BJ (cell line): ENCODE data around the gene KIF13A. TPM values are rescaled to one million over a fixed set of nuclear protein-coding genes. Genes with fewer than 3 reads are reported as not detected.

Source experiments
- CTCF ChIA-PET: fragments of 350-600 bp; formaldehyde crosslinking; extraction: SDS; loops from one replicate; lab custom pipeline; 2021; ENCODE audit warnings: antibody characterized with exemption, inconsistent platforms; lab: Yijun Ruan, JAX
- POLR2A ChIA-PET: fragments of 300-600 bp; sonication (Branson Sonifier 250); formaldehyde crosslinking; extraction: SDS; loops from one replicate; lab custom pipeline; 2021; ENCODE audit warnings: antibody characterized with exemption; lab: Charles Lee
- DNase-seq: peaks from one replicate; pipeline ENCODE4 v3.0.0-alpha.2; 2011; ENCODE audit warnings: low read depth
- H3K27me3 ChIP-seq: 2 replicates; pipeline ENCODE4 v1.6.0; 2011; ENCODE audit warnings: low read length; ENCODE audit not compliant: control insufficient read depth, insufficient read depth
- H3K36me3 ChIP-seq: 2 replicates; pipeline ENCODE4 v1.5.1; 2011; ENCODE audit warnings: low read length; ENCODE audit not compliant: control insufficient read depth, insufficient read depth
- H3K4me3 ChIP-seq: 2 replicates; pipeline ENCODE4 v1.5.1; 2011; ENCODE audit warnings: low read depth, mild to moderate bottlenecking, control low read depth, low read length
- polyA plus RNA-seq: library from polyadenylated mRNA; depleted of rRNA; stranded (reverse); fragments of >200 nt; gene quantifications from 2 replicates; pipeline ENCODE4 v1.2.3, GENCODE V29; 2011
- TF ChIP-seq, protein P1 (sequence below): IDR thresholded peaks from 2 replicates; pipeline ENCODE4 v1.5.1; 2011; ENCODE audit warnings: low read depth, mild to moderate bottlenecking, control low read depth, inconsistent platforms, low read length, moderate library complexity; ENCODE audit not compliant: insufficient read depth

KIF13A gene
- polyA plus RNA-seq, 1 experiment: 41.4 TPM

DNA sequence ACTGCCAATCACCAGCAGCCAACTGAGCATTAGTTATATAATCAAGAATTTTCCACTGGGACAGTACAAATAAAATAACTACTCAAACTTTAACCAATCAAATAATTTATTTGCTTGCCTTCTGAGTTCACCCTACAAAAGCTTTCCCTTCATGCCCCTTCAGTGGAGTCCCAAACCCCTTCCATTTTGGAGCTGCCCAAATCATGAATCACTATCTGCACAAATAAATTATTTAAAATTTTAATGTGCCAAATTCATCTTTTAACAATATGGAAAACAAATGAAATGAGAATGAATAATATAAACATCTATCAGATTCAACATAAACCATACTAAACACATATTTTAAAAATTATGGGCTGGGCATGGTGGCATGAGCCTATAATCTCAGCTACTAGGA, 85.9 kb downstream of the KIF13A start:
- POLR2A ChIA-PET: no interaction called here
- Histone ChIP-seq H3K4me3 (no peak overlapping the region), H3K36me3 (no peaks in the 10 kb centered on the region), H3K27me3 (no peaks in the 10 kb centered on the region)
- no peak for DNase-seq
- TF ChIP-seq, protein P1, sequence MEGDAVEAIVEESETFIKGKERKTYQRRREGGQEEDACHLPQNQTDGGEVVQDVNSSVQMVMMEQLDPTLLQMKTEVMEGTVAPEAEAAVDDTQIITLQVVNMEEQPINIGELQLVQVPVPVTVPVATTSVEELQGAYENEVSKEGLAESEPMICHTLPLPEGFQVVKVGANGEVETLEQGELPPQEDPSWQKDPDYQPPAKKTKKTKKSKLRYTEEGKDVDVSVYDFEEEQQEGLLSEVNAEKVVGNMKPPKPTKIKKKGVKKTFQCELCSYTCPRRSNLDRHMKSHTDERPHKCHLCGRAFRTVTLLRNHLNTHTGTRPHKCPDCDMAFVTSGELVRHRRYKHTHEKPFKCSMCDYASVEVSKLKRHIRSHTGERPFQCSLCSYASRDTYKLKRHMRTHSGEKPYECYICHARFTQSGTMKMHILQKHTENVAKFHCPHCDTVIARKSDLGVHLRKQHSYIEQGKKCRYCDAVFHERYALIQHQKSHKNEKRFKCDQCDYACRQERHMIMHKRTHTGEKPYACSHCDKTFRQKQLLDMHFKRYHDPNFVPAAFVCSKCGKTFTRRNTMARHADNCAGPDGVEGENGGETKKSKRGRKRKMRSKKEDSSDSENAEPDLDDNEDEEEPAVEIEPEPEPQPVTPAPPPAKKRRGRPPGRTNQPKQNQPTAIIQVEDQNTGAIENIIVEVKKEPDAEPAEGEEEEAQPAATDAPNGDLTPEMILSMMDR: no peak
- CTCF ChIA-PET: no interaction called here

DNA sequence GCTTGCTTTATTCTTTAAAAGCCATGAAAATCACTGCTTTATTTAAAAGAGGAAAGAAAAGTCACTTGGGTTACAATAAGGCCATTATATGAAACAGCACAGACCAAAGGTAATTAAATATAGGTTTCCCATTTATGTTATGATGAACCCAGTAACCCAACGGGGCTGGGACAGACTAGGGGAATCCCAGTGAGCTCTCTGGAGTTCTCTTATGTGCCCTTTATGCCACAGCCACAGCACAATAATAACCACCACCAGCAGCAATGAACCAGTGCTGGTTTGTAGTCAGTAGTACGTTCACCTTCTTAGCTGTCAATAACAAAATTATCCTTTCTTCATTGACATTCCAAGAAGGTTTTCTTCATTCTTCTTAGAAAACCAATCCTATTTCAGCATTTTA, 87.4 kb downstream of the KIF13A start:
- H3K27me3 ChIP-seq: no peaks in the 10 kb centered on the region
- DNase-seq: no peak
- no peak overlapping the region for H3K4me3 ChIP-seq
- ChIA-PET POLR2A (no interaction called here), CTCF (interaction anchor here (1.0 kb wide), 1 partner anchor 10 kb away, joined by 3 read pairs; no protein-coding TSS in a partner anchor)
- H3K36me3 ChIP-seq: 0 out of 2 replicates have a peak, but pooled peaks cover 3% of the 10 kb centered on the region
- TF ChIP-seq, protein P1: no peak

DNA sequence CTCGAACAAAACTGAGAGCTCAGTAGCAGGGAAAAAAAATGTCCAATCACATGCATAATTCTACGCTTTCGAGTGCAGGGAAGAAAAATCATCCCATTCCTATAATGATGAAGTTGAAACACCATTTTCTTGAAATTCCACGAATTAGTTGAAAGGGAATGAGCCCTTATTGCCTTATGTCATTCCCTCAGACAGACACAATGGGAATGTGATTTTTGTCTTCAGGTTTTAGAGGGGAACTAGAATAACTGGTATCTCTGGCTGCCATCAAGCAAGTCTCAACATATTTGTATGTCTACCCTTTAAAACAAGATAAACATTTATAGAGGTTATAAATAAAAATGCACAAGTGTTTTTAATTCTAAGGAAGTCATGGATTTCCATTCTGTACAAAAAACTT, 87.9 kb downstream of the KIF13A start:
- TF ChIP-seq, protein P1: no peak
- CTCF ChIA-PET: no interaction called here
- no peak overlapping the region for H3K4me3 ChIP-seq
- DNase-seq: no peak
- H3K36me3 ChIP-seq: 0 out of 2 replicates have a peak, but pooled peaks cover 3% of the 10 kb centered on the region
- H3K27me3 ChIP-seq: no peaks in the 10 kb centered on the region
- POLR2A ChIA-PET: no interaction called here

DNA sequence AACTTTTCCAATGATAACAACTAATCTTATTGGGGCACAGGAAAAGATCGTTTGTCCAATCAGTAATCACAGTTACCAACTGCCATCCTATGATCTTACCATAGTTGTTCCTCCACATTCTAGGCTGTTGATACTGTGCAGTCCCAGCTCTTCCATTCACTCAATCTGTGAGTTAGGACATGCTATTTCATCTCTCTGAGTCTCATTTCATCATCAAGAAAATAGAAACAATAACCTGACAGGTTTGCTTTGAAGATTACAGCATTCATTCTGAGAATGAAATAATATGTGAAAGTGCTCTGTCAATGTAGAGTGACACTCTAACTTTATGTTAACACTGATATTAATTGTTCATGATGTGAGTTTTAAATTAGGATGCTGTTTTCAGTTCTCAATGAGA, 89.8 kb downstream of the KIF13A start:
- ChIA-PET CTCF (no interaction called here), POLR2A (no interaction called here)
- no peak for DNase-seq
- Histone ChIP-seq H3K4me3 (no peak overlapping the region), H3K36me3 (peaks cover 4% of the 10 kb centered on the region; the same call in 1 of the 2 replicates), H3K27me3 (no peaks in the 10 kb centered on the region)
- TF ChIP-seq, protein P1: no peak

DNA sequence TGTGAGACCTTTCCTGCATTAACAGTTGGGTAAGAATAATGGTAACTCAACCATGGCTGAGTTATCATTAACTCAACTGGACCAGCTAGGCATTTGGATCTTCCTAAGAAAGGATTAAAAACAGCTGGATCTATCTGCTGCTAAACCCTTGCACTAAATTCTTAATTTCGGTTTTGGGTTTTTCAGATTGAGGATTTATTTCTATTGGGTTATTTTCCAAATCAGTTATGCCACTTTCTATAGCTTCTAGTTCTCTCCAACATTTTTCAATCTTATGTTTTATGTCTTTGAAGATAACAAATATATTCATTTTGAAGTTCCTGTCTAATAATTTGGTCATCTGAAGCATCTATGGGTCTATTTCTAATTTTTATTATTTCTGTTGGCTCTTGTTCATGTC, 92.5 kb downstream of the KIF13A start:
- ChIA-PET CTCF (no interaction called here), POLR2A (no interaction called here)
- TF ChIP-seq, protein P1: no peak
- no peak for DNase-seq
- Histone ChIP-seq H3K36me3 (peaks cover 8% of the 10 kb centered on the region), H3K4me3 (no peak overlapping the region), H3K27me3 (no peaks in the 10 kb centered on the region)
